Body of pancreas (tissue), 4 donors: ENCODE data around the gene FOXD4L6.
"Not testable (repeated sequence)": the region's sequence is repeated elsewhere in the genome, so short reads cannot be mapped to it uniquely, and the experiment has no call there.

Experiments used
- POLR2A ChIP-seq, 3 donors: fragments of 450-650 bp; IDR thresholded peaks; one replicate each; pipeline ENCODE4 v1.6.1; 2016; ENCODE audit warnings: antibody characterized with exemption in 3 of 3, mild to moderate bottlenecking in 2 of 3
- TF ChIP-seq, protein P1 (sequence below), 7 experiments: fragments of 450-650 bp in 4 of 7; fragments of 200-600 bp in 3 of 7; sonication (generic) in 3 of 7; IDR thresholded peaks; one replicate each; pipeline ENCODE4 v1.5.1; 2016 to 2019; ENCODE audit warnings: antibody characterized with exemption in 7 of 7

DNA sequence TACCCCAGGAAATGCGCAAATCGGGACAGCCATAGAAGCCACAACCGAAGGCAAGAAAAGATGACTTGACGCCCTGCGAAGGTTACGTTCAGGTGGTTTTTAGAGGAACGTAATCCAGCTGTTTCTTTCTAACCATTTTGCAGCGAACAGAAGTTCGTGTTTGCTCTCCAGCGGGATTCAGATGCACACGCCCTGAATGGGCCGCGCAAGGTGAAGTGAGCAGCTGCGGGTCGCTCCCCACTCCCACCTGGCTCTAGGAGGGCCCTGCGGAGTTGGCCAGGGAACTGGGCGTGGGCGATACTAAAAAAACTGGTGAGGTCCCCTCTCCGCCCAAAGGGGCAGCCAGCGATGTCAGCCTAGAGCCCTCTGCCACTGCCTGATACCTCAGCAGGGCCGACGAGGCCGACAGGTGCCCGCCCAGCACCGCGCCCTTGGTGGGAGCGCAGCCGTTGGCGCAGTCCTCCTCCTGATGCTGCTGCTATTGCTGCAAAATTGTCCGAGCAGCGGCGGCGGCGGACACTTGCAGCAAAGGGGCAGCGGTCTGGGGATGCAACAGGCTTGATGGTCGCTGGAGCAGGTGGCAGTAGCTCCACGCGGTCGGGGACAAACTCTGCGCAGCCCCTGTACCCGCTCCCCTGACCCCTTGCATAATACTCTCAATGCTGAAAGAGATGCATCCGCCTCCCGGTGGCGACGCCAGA, 1.6 kb downstream of the FOXD4L6 start:
- TF ChIP-seq, protein P1, sequence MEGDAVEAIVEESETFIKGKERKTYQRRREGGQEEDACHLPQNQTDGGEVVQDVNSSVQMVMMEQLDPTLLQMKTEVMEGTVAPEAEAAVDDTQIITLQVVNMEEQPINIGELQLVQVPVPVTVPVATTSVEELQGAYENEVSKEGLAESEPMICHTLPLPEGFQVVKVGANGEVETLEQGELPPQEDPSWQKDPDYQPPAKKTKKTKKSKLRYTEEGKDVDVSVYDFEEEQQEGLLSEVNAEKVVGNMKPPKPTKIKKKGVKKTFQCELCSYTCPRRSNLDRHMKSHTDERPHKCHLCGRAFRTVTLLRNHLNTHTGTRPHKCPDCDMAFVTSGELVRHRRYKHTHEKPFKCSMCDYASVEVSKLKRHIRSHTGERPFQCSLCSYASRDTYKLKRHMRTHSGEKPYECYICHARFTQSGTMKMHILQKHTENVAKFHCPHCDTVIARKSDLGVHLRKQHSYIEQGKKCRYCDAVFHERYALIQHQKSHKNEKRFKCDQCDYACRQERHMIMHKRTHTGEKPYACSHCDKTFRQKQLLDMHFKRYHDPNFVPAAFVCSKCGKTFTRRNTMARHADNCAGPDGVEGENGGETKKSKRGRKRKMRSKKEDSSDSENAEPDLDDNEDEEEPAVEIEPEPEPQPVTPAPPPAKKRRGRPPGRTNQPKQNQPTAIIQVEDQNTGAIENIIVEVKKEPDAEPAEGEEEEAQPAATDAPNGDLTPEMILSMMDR (IDR thresholded peaks at IDR 0.05), result not testable (repeated sequence)
- TF ChIP-seq POLR2A (IDR thresholded peaks at IDR 0.05), result not testable (repeated sequence)
